ENCODE measurements around the gene MAP3K6.
A peak's percentile ranks its signal among the peaks of the same experiment; 100 is the strongest.

The MAP3K6 gene

DNA sequence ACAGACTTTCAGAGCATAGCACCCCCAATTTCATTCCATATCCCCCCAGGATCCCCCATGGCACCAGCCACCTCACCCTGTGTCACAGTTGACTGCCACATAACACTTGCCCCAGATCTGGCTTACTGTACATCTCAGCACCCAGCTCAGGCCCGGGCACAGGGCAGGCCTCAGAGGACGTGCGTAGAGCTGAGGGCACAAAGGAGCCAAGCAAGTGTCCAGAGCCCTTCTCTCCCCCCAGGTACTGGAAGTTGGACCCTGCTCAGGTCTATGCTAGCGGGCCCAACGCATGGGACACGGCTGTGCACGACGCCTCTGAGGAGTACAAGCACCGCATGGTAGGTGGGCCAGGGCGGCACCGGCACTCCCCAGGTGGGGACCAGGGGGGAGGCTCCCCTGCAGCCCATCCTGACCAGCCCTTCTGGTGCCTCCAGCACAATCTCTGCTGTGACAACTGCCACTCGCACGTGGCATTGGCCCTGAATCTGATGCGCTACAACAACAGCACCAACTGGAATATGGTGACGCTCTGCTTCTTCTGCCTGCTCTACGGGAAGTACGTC is 33.0 kb downstream of the MAP3K6 start:
- DNase-seq, result no peak

DNA sequence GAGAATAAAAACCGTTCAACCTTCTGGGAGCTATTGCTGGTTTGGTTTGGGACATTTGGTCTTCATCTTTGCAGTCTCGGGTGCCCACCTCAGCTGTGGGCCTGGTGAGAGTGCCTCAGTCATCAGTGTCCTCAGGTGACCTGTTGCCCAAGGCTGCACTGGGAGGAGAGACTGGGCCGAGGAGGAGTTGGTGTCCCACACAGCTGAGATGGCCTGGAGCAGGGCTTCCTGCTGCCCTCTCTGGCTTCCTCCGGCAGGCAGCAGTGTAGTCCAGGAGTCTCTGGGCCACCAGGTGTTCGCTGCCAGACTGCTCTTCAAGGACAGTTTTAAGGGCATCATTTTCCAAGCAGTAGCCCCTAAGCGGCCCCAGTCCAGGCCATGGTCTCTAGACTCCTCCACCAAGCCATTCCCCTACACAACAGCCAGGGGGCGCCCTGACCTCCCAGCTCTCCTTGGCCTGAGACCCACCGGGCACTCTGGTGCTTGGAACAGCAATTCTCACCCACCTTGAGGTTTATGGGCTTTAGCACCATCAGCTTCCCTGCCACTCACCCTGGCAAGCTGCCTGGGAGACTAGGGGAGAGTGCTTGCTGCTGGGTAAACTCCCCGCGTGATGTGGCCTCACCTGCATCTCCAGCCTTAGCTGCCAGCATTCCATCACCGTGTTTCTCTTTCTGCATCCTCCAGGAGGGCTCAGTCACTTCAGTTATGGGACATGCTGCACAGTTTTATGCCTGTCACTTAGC is 34.1 kb downstream of the MAP3K6 start:
- DNase-seq, result peak in 2 of 3 experiments; percentile 17 to 51

DNA sequence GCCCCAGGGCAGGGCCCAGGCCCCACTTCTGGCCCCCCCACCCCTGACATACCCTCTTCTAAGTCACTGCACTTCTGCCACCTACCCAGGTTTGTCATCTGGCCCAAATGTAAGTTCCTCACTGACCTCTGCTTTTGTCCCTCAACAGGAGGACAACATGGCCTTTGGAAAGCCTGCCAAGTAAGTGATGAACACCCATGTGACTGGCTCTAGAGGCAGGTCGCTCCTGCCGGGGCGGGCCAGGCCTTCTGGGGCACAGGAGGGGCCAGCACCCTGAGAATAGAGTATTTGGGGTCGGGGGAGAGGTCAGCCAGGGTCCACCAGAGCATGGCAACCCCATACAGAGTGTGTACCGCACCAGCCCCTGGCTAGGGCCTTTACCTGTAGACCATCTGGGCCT is 34.8 kb downstream of the MAP3K6 start:
- no peak for DNase-seq

DNA sequence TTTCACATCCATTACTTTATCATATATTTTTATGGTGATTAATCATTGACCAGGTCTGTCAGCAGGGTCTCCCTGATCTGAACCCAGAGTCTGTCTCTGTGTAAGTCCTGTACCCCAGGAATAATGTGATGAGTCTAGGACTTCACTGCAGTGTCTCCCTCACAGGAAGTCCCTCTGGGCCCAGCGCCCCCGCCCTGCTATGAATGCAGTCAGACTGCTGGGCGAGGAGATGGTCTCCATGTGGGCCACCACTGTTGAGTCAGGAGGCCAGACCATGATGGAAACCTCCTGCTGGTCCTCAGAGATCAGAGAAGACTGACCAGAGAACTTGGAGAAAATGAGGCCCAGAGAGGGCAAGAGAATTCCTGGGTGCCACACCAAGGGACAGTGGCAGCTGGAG is 35.3 kb downstream of the MAP3K6 start:
- no peak for DNase-seq

DNA sequence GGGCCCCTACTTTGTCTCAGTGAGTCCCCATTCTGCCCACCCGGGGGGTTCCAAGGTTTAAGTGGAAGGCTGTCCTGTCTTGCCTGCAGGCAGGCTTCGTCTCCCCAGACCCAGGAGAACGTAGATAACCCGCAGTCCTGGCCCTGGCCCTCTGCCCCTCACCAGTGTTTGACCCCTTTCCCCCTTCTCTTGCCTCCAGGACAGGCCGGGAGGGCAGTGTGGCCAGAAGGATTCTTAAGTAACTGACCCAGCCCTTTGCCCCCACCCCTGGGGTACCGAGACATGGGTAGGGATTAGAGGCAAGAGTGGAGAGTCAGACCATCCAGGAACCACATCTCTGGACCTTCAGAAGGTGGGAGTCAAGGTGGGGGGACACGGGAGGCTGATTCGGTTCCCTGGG is 36.0 kb downstream of the MAP3K6 start:
- no peak for DNase-seq

DNA sequence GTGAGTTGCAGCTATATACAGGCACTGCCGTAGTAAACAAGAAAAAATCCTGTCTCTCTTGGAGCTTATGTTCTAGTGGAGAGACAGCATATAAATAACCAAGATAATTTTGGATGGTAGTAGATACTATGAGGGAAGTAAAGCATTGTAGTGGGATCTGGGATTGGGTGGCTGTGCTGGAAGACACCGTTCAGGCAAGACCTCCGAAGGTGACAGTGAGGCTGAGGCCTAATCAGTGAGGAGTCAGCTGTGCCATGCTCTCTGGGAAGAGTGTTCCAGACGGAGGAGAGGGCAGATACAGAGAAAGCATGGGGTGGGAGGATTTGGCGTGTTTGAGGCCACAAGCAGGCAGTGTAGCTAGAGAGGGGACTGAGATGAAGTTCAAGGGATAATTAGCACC is 38.8 kb downstream of the MAP3K6 start:
- DNase-seq, result no peak

DNA sequence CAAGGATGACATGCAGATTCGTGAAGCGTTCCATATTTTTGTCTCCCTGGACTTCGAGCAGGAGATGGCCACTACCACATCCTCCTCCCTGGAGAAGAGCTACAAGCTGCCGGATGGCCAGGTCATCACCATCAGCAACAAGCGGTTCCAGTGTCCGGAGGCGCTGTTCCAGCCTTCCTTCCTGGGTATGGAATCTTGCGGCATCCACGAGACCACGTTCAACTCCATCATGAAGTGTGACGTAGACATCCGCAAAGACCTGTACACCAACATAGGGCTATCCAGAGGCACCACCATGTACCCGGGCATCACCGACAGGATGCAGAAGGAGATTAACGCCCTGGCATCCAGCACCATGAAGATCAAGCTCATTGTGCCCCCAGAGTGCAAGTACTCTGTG is 41.5 kb downstream of the MAP3K6 start:
- no peak for DNase-seq

DNA sequence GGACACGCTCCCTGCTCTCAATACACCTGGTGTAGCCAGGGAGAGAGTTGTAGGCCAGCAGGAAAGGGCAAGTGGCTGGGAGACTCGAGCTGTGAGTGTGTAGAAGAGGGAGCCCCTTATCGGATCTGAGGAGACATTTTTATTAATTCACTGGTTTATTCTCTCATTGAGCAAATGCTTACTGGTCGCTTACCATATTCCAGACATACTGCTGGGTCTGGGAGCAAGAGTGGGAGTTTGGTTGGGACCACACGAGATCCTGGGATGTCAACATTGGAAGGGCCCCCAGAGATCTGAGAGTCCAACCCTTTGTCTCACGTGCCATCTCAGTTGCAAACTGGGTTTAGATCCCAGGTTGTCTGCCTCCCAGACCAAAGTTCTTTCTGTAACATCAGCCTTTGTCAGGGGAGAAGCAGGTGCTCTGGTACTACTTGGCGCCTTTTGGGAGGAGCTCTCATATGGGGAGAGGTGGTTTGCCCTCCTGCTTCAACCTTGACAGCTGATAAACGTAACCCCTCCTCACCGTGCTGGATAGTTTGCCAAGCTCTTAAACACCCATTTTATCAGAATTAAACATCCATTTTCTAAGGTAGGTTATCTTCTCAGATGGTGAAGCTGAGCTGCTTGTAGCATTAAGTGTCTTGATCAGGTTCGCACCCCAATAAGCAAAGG is 44.1 kb downstream of the MAP3K6 start:
- DNase-seq, result no peak

DNA sequence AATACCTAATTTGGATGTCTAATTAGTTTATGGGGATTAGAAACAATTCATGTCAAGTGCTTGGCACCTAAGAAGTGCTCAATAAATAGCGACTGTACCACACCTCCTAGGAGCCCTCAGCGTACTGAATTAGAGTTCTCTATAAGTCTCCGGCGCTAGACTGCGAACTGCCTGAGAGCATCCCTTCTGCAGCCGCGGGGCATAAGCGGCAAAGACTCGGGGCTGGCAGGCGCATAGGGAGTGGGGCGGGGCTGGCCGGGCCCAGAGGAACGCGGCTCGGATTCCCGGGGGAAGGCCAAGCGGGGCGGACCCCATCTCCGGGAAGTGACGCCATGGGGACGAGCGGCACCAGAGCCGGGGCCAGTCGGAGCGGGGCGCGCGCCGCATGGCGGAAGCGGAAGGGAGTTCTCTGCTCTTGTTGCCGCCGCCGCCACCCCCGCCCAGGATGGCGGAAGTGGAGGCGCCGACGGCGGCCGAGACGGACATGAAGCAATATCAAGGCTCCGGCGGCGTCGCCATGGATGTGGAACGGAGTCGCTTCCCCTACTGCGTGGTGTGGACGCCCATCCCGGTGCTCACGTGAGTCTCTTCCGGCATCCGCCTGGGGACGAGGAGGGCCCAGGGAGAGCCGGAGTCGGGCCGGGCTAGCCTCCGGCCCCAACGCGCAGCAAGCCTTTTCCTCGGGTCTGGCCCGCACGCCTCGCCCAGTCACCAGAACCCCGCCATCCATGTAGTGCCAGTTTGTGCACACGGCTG is 44.8 kb downstream of the MAP3K6 start, which contains the start of gene TMEM222:
TMEM222 (plus strand) TSS at position 351 of the 756 bp plus-strand sequence; CDS start at position 386, 35 bp downstream.
- DNase-seq, result peak; percentile 94 to 98 (median 96)

DNA sequence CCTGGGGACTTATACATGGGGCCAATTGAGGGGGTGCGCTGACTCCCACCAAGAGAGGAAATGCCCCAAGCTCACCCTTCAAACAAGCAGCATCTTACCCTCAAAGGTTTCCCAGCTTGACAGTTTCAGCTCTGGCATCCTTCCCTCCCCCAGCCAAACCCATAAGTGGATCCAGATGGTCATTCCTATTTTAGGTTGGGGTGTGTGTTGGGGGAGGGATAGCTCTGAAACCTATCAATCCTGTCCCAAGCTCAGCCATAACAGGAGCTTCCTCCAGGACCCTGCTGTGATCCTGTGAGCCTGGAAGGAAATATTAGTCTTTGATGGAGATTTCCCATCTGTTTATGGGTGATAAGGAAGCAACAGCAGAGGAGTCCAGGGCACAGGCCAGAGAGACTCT is 48.2 kb downstream of the MAP3K6 start:
- no peak for DNase-seq

DNA sequence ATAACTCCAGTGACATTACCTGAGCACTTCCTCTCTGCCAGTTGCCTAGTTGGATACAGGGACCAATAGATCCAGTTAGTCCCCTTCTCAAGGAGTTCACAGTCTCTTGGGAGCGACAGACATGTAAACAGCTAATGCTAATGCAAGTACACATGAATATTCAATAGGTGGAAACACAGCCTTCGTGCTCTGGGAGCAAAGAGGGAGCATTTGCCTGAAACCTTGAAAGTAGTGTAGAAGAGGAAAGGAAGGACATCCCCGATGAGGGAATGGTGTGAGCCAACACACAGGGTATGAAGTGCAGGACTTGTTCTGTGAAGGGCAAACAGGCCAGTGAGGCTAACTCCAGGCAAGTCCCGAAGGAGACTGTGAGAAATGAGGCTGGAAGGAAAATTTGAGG is 48.6 kb downstream of the MAP3K6 start:
- peak in 1 of 3 experiments; percentile 16 for DNase-seq

DNA sequence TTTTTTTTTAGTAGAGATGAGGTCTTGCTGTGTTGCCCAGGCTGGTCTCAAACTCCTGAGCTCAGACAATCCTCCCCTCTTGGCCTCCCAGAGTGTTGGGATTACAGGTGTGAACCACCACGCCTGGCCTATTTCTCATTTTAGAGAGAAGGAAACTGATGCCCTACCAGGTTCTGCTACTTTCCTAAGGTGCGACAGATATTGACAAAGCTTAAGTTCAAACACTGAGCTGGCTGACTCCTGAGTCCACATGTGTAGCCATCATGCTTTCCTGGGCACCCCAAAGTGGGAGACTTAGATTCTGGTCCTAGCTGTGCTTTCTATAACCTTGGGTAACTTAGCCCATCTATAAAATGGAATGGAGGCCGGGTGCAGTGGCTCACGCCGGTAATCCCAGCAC is 49.9 kb downstream of the MAP3K6 start:
- no peak for DNase-seq

DNA sequence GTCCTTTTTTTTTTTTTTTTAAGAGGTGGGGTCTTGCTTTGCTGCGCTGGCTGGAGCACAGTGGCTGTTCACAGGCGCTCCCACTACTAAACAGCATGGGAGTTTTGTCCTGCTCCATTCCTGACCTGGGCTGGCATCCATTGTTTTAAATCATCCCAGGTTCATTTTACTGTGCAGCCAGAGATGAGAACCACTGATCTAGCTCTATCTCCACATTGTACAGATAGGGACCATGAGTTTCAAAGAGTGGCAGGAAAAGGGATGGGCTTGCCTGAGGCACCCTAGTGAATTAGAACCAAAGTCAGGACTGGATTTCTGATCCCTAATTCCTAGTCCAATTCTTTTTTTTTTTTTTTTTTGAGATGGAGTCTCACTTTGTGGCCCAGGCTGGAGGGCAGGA is 52.0 kb downstream of the MAP3K6 start:
- no peak for DNase-seq

DNA sequence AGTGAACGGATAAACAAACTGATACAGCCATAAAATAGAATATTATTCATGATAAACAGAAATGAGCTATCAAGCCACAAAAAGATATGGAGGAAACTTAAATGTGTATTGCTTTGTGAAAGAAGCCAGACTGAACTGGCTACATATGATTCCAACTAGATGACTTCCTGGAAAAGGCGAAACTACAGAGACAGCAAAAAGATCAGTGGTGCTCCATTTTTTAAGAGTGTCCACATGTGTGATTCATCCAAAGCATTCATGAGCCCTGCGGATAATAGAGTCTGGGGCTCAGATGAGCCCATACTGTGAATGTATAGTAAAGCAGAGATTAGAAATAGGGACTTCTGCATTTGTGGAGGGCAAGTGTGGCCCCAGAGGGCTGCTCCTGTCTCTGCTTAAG is 52.6 kb downstream of the MAP3K6 start:
- DNase-seq, result no peak

DNA sequence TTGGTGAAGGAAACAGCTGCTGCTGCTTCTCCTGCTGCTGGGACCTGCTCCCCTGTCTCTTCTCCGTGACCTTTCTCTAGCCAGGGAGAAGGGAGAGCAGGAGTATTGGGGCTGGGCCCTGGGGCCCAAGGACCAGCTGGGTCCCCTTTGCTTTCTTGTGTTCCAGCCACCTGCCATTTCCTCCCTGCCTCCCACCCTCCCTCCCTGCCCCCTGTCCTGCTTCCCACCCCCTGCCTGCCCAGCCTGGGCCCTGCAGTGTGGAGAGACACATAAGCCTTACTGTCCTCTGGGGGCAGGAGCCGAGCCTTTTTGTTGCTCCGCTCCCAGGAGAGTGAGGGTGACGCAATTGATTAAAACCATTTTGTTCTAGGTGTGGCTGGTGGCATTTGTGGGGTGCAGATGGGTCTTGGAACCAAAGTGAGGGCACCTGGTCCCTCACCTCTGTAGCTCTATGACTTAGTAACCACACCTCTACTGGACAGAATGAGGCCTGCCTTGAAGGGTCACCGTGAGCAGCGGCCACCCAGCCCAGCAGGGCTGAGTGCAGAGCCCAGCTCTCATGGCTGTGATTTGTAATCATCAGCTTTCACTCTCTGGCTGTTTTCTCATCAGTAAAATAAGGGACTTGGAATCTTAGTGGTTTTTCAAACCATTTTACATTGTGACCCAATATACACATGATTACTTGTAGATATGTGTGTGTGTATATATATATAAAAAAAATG is 58.7 kb downstream of the MAP3K6 start:
- peak; percentile 49 to 80 (median 76) for DNase-seq

DNA sequence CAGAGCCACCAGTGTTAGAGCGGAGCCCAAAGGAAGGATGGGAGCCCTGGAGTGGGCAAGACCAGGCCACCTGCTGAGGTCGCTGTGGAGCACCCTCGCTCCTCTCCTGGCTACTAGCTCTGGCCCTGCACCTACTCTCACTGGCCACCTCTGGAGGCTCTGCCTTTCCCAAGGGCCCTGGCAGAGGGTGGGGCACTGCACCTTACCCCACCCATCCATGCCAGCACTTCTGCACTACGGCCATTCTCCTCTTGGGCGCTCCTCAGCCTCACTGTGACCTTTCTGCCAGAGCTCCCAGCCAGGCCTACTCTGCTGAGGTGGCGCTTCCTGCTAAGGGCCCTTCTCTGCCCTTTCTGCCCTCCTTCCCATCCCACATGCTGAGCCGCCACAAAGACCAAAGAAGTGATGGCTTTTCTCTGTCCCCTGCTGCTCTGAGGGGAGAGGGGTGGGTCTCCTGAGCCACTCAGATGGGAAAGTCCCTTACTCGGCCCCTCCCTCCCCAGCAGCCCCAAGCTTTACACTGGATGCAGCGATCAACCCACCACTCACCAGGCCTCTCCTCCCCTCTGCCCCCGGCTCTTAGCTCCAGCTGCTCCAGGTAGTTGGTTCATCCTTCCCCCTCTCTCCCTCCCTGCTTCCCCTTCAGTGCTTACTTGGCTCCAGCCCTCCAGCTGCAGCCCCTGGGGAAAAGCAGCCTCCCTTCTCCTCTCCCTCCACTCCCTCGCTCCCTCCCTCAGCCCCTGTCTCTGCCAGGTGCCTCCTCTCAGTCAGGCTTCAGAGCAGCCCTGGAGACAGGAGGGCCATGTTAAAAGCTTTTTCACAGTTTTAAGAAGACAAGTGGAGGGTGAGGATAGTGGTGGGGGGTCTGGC is 59.6 kb downstream of the MAP3K6 start:
- DNase-seq, result peak; percentile 74 to 94 (median 90)

DNA sequence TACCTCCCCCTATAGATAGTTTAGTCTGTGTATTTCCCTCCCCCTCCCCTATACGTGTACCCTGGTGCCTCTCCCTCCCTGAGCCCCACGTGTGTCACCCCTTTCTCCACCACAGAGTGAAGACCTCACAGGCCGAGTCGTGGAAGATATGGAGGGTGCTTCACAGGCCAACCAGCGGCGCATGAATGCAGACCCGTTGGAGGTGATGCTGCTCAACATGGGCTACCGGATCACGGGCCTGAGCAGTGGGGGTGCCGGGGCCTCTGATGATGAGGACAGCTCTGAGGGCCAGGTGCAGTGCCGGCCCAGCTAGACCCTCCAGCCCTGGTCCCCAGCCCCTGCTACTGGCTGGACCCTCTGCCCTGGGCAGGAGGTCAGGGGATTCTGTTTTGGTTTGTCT is 60.7 kb downstream of the MAP3K6 start:
- no peak for DNase-seq

All from NCI-H1417 (cell line).